RWPE1 (cell line): ENCODE data around the gene MGAT1.

Source experiments
- CTCF ChIA-PET: fragments of 350-600 bp; sonication (Branson Sonifier 250); formaldehyde crosslinking; extraction: SDS; loops from one replicate; lab custom pipeline; 2021; lab: Yijun Ruan, JAX
- POLR2A ChIA-PET: fragments of 400-600 bp; formaldehyde crosslinking; extraction: SDS; loops from one replicate; lab custom pipeline; 2020; ENCODE audit warnings: antibody characterized with exemption; ENCODE audit not compliant: low non-redundant PET; lab: Yijun Ruan, JAX
- DNase-seq: peaks from one replicate; pipeline ENCODE4 v3.0.0; 2012; ENCODE audit warnings: low spot score
- H3K27ac ChIP-seq: fragments of 450-650 bp; 2 replicates; pipeline ENCODE4 v1.5.1; 2017
- CTCF ChIP-seq: fragments of 450-650 bp; conservative IDR thresholded peaks from 2 replicates; pipeline ENCODE4 v1.5.1; 2017; ENCODE audit warnings: low read depth, mild to moderate bottlenecking

MGAT1 gene

GRCh38 chr5:180807654-180808414 lies 5.2 kb upstream of the MGAT1 start:
- TF ChIP-seq CTCF = no peak
- POLR2A ChIA-PET = interaction anchor here (0.6 to 1.0 kb wide), 2 partner anchors 14 to 23 kb away, joined by 3 to 4 read pairs; no protein-coding TSS in a partner anchor
- no peak for DNase-seq
- CTCF ChIA-PET = interaction anchor here (0.5 to 1.2 kb wide), 4 partner anchors 44 to 899 kb away, joined by 3 to 4 read pairs (median 4); no protein-coding TSS in a partner anchor
- no peak overlapping the region for H3K27ac ChIP-seq

GRCh38 chr5:180807046-180807445 lies 4.4 kb upstream of the MGAT1 start:
- POLR2A ChIA-PET = no interaction called here
- no peak for DNase-seq
- peak overlapping the region; percentile 62 for H3K27ac ChIP-seq
- CTCF ChIA-PET = interaction anchor here (0.7 to 1.2 kb wide), 2 partner anchors 91 to 377 kb away, joined by 3 read pairs; no protein-coding TSS in a partner anchor
- no peak for TF ChIP-seq CTCF

- no peak for TF ChIP-seq CTCF
- no peak for DNase-seq
- CTCF ChIA-PET = interaction anchor here (0.7 to 1.0 kb wide), 2 partner anchors 22 to 92 kb away, joined by 3 to 4 read pairs; no protein-coding TSS in a partner anchor
- POLR2A ChIA-PET = no interaction called here
- H3K27ac ChIP-seq = peak overlapping the region; percentile 62
Measured at GRCh38 chr5:180806351-180807011, 3.9 kb upstream of the MGAT1 start.

- ChIA-PET CTCF (interaction anchor here (0.5 to 1.2 kb wide), 2 partner anchors 20 to 85 kb away, joined by 3 read pairs; no protein-coding TSS in a partner anchor), POLR2A (interaction anchor here (2.3 kb wide), 1 partner anchor 27 kb away, joined by 7 read pairs; no protein-coding TSS in a partner anchor)
- no peak for TF ChIP-seq CTCF
- peak overlapping the region; percentile 98 for H3K27ac ChIP-seq
- DNase-seq = no peak
Measured at GRCh38 chr5:180804129-180804618, 1.6 kb upstream of the MGAT1 start.

GRCh38 chr5:180803181-180804128 lies 849 bp upstream of the MGAT1 start:
- no peak; the same call in 1 of the 2 replicates for TF ChIP-seq CTCF
- POLR2A ChIA-PET = interaction anchor here (0.5 to 2.3 kb wide), 2 partner anchors 27 to 458 kb away, joined by 4 to 7 read pairs; partner anchors contain the start of gene TRIM52
- H3K27ac ChIP-seq = peak overlapping the region; percentile 98
- CTCF ChIA-PET = interaction anchor here (0.5 to 1.4 kb wide), 6 partner anchors 19 to 402 kb away, joined by 3 to 5 read pairs (median 4); no protein-coding TSS in a partner anchor
- peak; percentile 74 for DNase-seq
